Neural cell (in vitro differentiated cells): ENCODE results near the gene APCDD1. TPM values are rescaled to one million over a fixed set of nuclear protein-coding genes. Genes with fewer than 3 reads are reported as not detected.

Experiments
- H2AFZ ChIP-seq: fragments of 200-600, 300-800 bp; sonication (generic), shearing (Covaris generic); 2 replicates; pipeline ENCODE4 v1.6.0; 2014; ENCODE audit warnings: low read depth, mild to moderate bottlenecking, antibody characterized with exemption, low read length, moderate library complexity
- H3F3A ChIP-seq: fragments of 200-600 bp; shearing (Covaris generic); 2 replicates; pipeline ENCODE4 v1.6.1; 2016; ENCODE audit warnings: mild to moderate bottlenecking, moderate library complexity, mixed read lengths, antibody characterized with exemption, low read length; ENCODE audit not compliant: insufficient read depth, poor library complexity, severe bottlenecking
- H3K27ac ChIP-seq: fragments of 200-600, 300-800 bp; sonication (generic), shearing (Covaris generic); 2 replicates; pipeline ENCODE4 v1.5.1; 2014; ENCODE audit warnings: mild to moderate bottlenecking, low read length, moderate library complexity
- H3K27me3 ChIP-seq: fragments of 300-800, 200-600 bp; sonication (generic), shearing (Covaris generic); 2 replicates; pipeline ENCODE4 v1.6.0; 2014; ENCODE audit warnings: mild to moderate bottlenecking, low read depth, low read length, moderate library complexity; ENCODE audit not compliant: insufficient read depth
- H3K36me3 ChIP-seq: fragments of 300-800, 200-600 bp; sonication (generic), shearing (Covaris generic); 2 replicates; pipeline ENCODE4 v1.5.1; 2014; ENCODE audit warnings: mild to moderate bottlenecking, antibody characterized with exemption, low read length, moderate library complexity; ENCODE audit not compliant: insufficient read depth
- H3K4me2 ChIP-seq: fragments of 300-800, 200-600 bp; sonication (generic), shearing (Covaris generic); 2 replicates; pipeline ENCODE4 v1.6.0; 2014; ENCODE audit warnings: mild to moderate bottlenecking, low read length
- H3K4me3 ChIP-seq: fragments of 300-800, 200-600 bp; sonication (generic), shearing (Covaris generic); 2 replicates; pipeline ENCODE4 v1.5.1; 2014; ENCODE audit warnings: mild to moderate bottlenecking, low read length, moderate library complexity
- H3K79me2 ChIP-seq: fragments of 200-600 bp; shearing (Covaris generic); replicated peaks from 2 replicates; pipeline ENCODE4 v1.6.0; 2014; ENCODE audit warnings: mild to moderate bottlenecking, low read length, moderate library complexity; ENCODE audit not compliant: insufficient read depth
- H3K9ac ChIP-seq: fragments of 300-800, 200-600 bp; sonication (generic), shearing (Covaris generic); 2 replicates; pipeline ENCODE4 v1.6.1; 2016; ENCODE audit warnings: mild to moderate bottlenecking, low read length, mixed read lengths
- H3K9me2 ChIP-seq: fragments of 200-600 bp; shearing (Covaris generic); 2 replicates; pipeline ENCODE4 v1.6.1; 2016; ENCODE audit warnings: mild to moderate bottlenecking, low read length, mixed read lengths; ENCODE audit not compliant: insufficient read depth
- H3K9me3 ChIP-seq: fragments of 200-600, 300-800 bp; sonication (generic), shearing (Covaris generic); 2 replicates; pipeline ENCODE4 v1.6.1; 2016; ENCODE audit warnings: mild to moderate bottlenecking, mixed run types, low read length, moderate library complexity, mixed read lengths
- H4K20me1 ChIP-seq: fragments of 200-600 bp; shearing (Covaris generic); 2 replicates; pipeline ENCODE4 v1.6.1; 2016; ENCODE audit warnings: mild to moderate bottlenecking, mixed run types; ENCODE audit not compliant: insufficient read depth
- MXI1 ChIP-seq: fragments of 450-650 bp; conservative IDR thresholded peaks from 2 replicates; pipeline ENCODE4 v1.6.1; 2014; ENCODE audit warnings: antibody characterized with exemption, mild to moderate bottlenecking; ENCODE audit not compliant: poor library complexity, severe bottlenecking
- RAD21 ChIP-seq: fragments of 450-650 bp; conservative IDR thresholded peaks from 2 replicates; pipeline ENCODE4 v1.6.1; 2014; ENCODE audit warnings: antibody characterized with exemption, mild to moderate bottlenecking, moderate library complexity
- SMC3 ChIP-seq: fragments of 450-650 bp; conservative IDR thresholded peaks from 2 replicates; pipeline ENCODE4 v1.6.1; 2014; ENCODE audit warnings: antibody characterized with exemption, mild to moderate bottlenecking, moderate library complexity; ENCODE audit not compliant: poor library complexity
- TAF1 ChIP-seq: IDR thresholded peaks from 2 replicates; pipeline ENCODE4 v1.6.1; 2012; ENCODE audit warnings: low read depth
- polyA plus RNA-seq: library from polyadenylated mRNA; depleted of rRNA; stranded (reverse); fragments of >200 nt; gene quantifications from 2 replicates; pipeline ENCODE4 v1.2.3, GENCODE V29; 2014
- TF ChIP-seq, protein P1 (sequence below): IDR thresholded peaks from 2 replicates; pipeline ENCODE4 v1.6.1; 2012; ENCODE audit warnings: borderline replicate concordance
- TF ChIP-seq, protein P2 (sequence below): fragments of 450-650 bp; IDR thresholded peaks from 2 replicates; pipeline ENCODE4 v1.5.1; 2014; ENCODE audit warnings: antibody characterized with exemption, mild to moderate bottlenecking, moderate library complexity; ENCODE audit not compliant: poor library complexity, severe bottlenecking

APCDD1 gene
- polyA plus RNA-seq, 1 donor from 2014 or later, result 0.58 TPM

DNA sequence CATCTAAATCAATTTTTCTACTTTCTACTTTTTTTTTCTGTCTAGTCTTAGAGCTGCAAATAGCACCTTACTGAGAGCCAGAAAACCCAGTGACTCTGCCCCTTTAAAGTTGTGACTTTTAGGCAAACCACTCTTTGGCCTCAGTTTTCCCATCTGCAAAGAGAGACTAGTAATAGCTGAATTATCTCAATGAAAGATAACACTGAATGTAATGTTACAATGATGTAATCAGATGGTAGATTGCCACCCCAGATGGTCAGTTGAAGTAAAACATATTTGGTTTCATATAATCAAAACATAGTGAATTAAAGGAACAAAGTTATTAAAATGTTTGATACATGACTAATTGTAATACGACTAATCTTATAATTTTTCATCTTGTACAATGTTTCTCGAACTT, 5.0 kb upstream of the APCDD1 start (continued):
- TF ChIP-seq, protein P1, sequence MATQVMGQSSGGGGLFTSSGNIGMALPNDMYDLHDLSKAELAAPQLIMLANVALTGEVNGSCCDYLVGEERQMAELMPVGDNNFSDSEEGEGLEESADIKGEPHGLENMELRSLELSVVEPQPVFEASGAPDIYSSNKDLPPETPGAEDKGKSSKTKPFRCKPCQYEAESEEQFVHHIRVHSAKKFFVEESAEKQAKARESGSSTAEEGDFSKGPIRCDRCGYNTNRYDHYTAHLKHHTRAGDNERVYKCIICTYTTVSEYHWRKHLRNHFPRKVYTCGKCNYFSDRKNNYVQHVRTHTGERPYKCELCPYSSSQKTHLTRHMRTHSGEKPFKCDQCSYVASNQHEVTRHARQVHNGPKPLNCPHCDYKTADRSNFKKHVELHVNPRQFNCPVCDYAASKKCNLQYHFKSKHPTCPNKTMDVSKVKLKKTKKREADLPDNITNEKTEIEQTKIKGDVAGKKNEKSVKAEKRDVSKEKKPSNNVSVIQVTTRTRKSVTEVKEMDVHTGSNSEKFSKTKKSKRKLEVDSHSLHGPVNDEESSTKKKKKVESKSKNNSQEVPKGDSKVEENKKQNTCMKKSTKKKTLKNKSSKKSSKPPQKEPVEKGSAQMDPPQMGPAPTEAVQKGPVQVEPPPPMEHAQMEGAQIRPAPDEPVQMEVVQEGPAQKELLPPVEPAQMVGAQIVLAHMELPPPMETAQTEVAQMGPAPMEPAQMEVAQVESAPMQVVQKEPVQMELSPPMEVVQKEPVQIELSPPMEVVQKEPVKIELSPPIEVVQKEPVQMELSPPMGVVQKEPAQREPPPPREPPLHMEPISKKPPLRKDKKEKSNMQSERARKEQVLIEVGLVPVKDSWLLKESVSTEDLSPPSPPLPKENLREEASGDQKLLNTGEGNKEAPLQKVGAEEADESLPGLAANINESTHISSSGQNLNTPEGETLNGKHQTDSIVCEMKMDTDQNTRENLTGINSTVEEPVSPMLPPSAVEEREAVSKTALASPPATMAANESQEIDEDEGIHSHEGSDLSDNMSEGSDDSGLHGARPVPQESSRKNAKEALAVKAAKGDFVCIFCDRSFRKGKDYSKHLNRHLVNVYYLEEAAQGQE, result no peak

DNA sequence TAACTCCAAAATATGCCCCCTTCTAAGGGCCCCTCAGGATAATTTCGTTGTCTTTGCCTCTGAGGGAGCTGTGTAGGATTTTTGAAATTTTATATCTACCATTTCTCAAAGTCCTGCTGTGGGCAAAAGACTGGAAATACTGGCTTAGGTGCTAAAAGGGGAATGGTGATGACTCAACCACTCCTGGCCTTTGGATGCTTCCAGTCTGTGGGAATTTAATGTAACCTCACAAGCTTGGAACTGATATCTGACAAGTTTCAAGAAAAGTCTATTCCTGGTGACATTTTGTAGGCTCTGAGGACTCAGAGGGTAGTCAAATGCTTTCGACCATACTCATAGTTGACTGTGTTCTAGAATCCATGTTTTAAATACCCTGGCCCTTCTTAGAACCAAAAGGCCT, 3.4 kb upstream of the APCDD1 start:
- H3F3A ChIP-seq, result no peaks in the 10 kb centered on the region
- H3K79me2 ChIP-seq, result no peaks in the 10 kb centered on the region
- no peak overlapping the region for H3K9ac ChIP-seq
- H3K9me2 ChIP-seq, result no peaks in the 10 kb centered on the region
- no peak overlapping the region for H2AFZ ChIP-seq
- no peaks in the 10 kb centered on the region for H4K20me1 ChIP-seq
- no peak overlapping the region for H3K27ac ChIP-seq
- H3K9me3 ChIP-seq, result no peaks in the 10 kb centered on the region
- H3K36me3 ChIP-seq, result no peaks in the 10 kb centered on the region
- H3K27me3 ChIP-seq, result peaks cover 38% of the 10 kb centered on the region
- no peak overlapping the region for H3K4me3 ChIP-seq
- TF ChIP-seq, protein P2, sequence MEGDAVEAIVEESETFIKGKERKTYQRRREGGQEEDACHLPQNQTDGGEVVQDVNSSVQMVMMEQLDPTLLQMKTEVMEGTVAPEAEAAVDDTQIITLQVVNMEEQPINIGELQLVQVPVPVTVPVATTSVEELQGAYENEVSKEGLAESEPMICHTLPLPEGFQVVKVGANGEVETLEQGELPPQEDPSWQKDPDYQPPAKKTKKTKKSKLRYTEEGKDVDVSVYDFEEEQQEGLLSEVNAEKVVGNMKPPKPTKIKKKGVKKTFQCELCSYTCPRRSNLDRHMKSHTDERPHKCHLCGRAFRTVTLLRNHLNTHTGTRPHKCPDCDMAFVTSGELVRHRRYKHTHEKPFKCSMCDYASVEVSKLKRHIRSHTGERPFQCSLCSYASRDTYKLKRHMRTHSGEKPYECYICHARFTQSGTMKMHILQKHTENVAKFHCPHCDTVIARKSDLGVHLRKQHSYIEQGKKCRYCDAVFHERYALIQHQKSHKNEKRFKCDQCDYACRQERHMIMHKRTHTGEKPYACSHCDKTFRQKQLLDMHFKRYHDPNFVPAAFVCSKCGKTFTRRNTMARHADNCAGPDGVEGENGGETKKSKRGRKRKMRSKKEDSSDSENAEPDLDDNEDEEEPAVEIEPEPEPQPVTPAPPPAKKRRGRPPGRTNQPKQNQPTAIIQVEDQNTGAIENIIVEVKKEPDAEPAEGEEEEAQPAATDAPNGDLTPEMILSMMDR, result no peak
- no peak for TF ChIP-seq RAD21
- TF ChIP-seq, protein P1, result no peak
- no peak overlapping the region for H3K4me2 ChIP-seq

DNA sequence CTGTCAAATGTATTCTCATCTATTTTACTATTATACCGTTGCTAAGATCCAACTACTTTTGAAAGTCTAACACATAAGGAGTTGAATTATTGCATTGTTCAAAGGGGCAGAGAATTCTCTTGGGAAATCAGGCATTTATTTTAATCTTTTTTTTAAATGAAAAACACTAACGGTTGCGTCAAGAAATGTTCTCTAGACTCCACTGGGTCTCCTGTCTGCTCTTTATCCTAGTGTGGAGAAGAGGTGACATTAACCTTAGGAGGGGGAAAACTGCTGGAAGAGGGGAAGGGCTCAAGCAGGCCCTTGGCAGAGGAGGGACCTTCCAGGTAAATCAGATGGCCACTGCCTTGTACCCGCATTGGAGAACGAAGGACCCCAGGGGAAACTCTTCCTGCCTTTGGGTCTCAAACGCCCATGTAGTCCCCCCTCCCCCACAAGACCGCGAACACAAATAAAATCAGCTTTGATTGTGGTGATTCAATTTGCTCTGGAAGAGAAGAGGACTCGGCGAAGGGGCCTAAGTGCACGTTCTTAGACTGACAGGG, 1.1 kb upstream of the APCDD1 start:
- H3K27ac ChIP-seq, result no peak overlapping the region
- no peak overlapping the region for H3K4me3 ChIP-seq

More for the DNA sequence above, 1.1 kb upstream of the APCDD1 start:
- H3K36me3 ChIP-seq, result no peaks in the 10 kb centered on the region
- no peaks in the 10 kb centered on the region for H4K20me1 ChIP-seq
- H3K9me2 ChIP-seq, result no peaks in the 10 kb centered on the region
- no peak overlapping the region for H3K4me2 ChIP-seq
- H3K9me3 ChIP-seq, result no peaks in the 10 kb centered on the region
- no peak overlapping the region for H2AFZ ChIP-seq
- peaks cover 55% of the 10 kb centered on the region for H3K27me3 ChIP-seq
- H3K9ac ChIP-seq, result no peak overlapping the region
- no peaks in the 10 kb centered on the region for H3F3A ChIP-seq
- TF ChIP-seq MXI1 (no peak), TAF1 (no peak), SMC3 (no peak), RAD21 (no peak)
- no peaks in the 10 kb centered on the region for H3K79me2 ChIP-seq
